Prostate gland (tissue), 2 donors: ENCODE results near the gene SSC4D. TPM values are rescaled to one million over a fixed set of nuclear protein-coding genes. Genes with fewer than 3 reads are reported as not detected.
A peak's percentile ranks its signal among the peaks of the same experiment; 100 is the strongest.
"Not testable (repeated sequence)": the region's sequence is repeated elsewhere in the genome, so short reads cannot be mapped to it uniquely, and the experiment has no call there.

Source experiments
- DNase-seq: peaks from one replicate; pipeline ENCODE4 v3.0.0-alpha.2; 2019; ENCODE audit warnings: low spot score
- H3K27ac ChIP-seq, 2 donors: fragments of 200-600 bp; sonication (generic); 2 replicates each; pipeline ENCODE4 v1.5.1; 2017 to 2019
- H3K27me3 ChIP-seq: fragments of 200-600 bp; sonication (generic); replicated peaks from 2 replicates; pipeline ENCODE4 v1.5.1; 2019; ENCODE audit not compliant: insufficient read depth
- H3K36me3 ChIP-seq, 2 donors: fragments of 200-600 bp; sonication (generic); 1 replicate in 1 of 2; 2 replicates in 1 of 2; pipeline versions ENCODE4 v1.5.1 to v1.8.1; 2017 to 2019
- H3K4me1 ChIP-seq: fragments of 200-600 bp; sonication (generic); replicated peaks from 2 replicates; pipeline ENCODE4 v1.5.1; 2019
- H3K4me3 ChIP-seq, 2 donors: fragments of 200-600 bp; sonication (generic); 2 replicates each; pipeline ENCODE4 v1.5.1; 2017 to 2019
- H3K9me3 ChIP-seq: fragments of 200-600 bp; sonication (generic); 2 replicates; pipeline ENCODE4 v1.5.1; 2017
- CTCF ChIP-seq, 4 experiments: fragments of 200-600 bp in 2 of 4; fragments of 450-650 bp in 2 of 4; sonication (generic) in 2 of 4; IDR thresholded peaks; 1 replicate in 3 of 4; 2 replicates in 1 of 4; pipeline ENCODE4 v1.5.1; 2016 to 2019; ENCODE audit warnings: antibody characterized with exemption in 4 of 4, mild to moderate bottlenecking in 2 of 4, moderate library complexity in 2 of 4
- POLR2A ChIP-seq: fragments of 450-650 bp; IDR thresholded peaks from one replicate; pipeline ENCODE4 v1.6.1; 2016; ENCODE audit warnings: antibody characterized with exemption, mild to moderate bottlenecking
- POLR2AphosphoS5 ChIP-seq: sonication (generic); formaldehyde crosslinking; IDR thresholded peaks from one replicate; pipeline ENCODE4 v1.6.1; 2017; ENCODE audit warnings: antibody characterized with exemption
- WGBS: methylation state at CpG from one replicate; pipeline ENCODE4 v1.1.5; 2018; 5-methylcytosine and 5-hydroxymethylcytosine counted together
- intact Hi-C: fragments of 100-400 bp; cut with DNase I; formaldehyde crosslinking; loops from one replicate; pipeline ENCODE4 v1.14.2; 2022
- total RNA-seq, 2 donors: library from RNA; depleted of rRNA; stranded (reverse); fragments of >200 nt; gene quantifications; one replicate each; pipeline ENCODE4 v1.1.0, GENCODE V29; 2016

The SSC4D gene
- total RNA-seq, 2 donors from 2014 or later: 1.0 TPM; not detected in 1

- Histone ChIP-seq H3K36me3 (no peaks in the 10 kb centered on the region), H3K4me3 (peak overlapping the region; percentile 56 to 75), H3K9me3 (no peaks in the 10 kb centered on the region), H3K27me3 (no peaks in the 10 kb centered on the region), H3K27ac (peak overlapping the region; percentile 80 to 85), H3K4me1 (no peaks in the 10 kb centered on the region)
- 3% methylated on average over 77 of the region's 99 CpGs for WGBS
- peak in 1 of 4 experiments; percentile 30 for TF ChIP-seq CTCF (IDR thresholded peaks at IDR 0.05)
- peak; percentile 72 for TF ChIP-seq POLR2A
- TF ChIP-seq POLR2AphosphoS5: peak; percentile 52
- peak; percentile 86 for DNase-seq
- intact Hi-C loops: no loop called here
Observed at GRCh38 chr7:76393116-76394031, 16.1 kb downstream of the SSC4D start.

DNA sequence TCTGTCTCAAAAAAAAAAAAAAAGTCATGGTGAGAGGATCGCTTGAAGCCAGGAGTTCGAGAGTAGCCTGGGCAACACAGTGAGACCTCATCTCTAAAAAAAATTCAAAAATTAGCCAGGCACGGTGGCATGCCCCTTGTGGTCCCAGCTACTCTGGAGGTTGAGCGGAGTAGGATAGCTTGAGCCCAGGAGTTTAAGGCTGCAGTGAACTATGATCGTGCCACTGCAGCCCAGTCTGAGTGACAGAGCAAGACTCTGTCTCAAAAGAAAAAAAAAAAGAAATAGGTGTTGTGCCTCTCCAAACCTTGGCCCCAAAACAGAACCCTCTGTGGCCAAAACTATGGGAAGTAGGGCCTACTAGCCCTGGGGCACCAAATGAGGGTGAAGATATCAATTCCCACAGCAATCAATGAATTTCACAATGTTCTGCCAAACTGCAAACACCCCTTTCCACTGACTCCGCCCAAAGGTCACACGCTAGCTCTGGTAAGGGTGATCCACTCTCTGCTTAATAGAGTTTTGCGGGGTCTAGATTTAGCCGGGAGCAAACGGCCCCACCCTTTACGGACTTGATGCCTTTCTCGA is 16.9 kb downstream of the SSC4D start:
- DNase-seq: no peak
- no peaks in the 10 kb centered on the region for H3K4me1 ChIP-seq
- intact Hi-C loops: no loop called here
- peak overlapping the region; percentile 80 to 85 for H3K27ac ChIP-seq
- no peaks in the 10 kb centered on the region for H3K36me3 ChIP-seq
- WGBS: 34% methylated on average over 12 of the region's 12 CpGs
- peak overlapping the region; percentile 56 to 75 for H3K4me3 ChIP-seq
- no peaks in the 10 kb centered on the region for H3K27me3 ChIP-seq
- TF ChIP-seq POLR2A (no peak), CTCF (IDR thresholded peaks at IDR 0.05) (no peak), POLR2AphosphoS5 (no peak)
- H3K9me3 ChIP-seq: no peaks in the 10 kb centered on the region

- H3K9me3 ChIP-seq: no peaks in the 10 kb centered on the region
- no peaks in the 10 kb centered on the region for H3K4me1 ChIP-seq
- no peak overlapping the region for H3K27ac ChIP-seq
- intact Hi-C loops: no loop called here
- 97% methylated on average over 13 of the region's 13 CpGs for WGBS
- TF ChIP-seq CTCF (IDR thresholded peaks at IDR 0.05) (no peak), POLR2AphosphoS5 (no peak), POLR2A (no peak)
- no peaks in the 10 kb centered on the region for H3K27me3 ChIP-seq
- H3K4me3 ChIP-seq: no peak overlapping the region
- no peak for DNase-seq
- no peaks in the 10 kb centered on the region for H3K36me3 ChIP-seq
Observed at GRCh38 chr7:76390092-76390491, 19.4 kb downstream of the SSC4D start.

DNA sequence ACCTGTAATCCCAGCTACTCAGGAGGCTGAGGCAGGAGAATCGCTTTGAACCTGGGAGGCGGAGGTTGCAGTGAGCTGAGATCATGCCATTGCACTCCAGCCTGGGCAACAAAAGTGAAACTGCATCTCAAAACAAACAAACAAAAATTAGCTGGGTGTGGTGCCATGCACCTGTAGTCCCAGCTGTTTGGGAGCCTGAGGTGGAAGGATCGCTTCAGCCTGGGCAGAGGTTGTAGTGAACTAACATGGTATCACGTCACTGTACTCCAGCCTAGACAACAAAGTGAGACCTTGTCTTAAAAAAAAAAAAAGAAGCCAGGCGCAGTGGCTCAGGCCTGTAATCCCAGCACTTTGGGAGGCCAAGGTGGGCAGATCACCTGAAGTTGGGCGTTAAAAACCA is 21.7 kb downstream of the SSC4D start:
- intact Hi-C loops, H3K9me3 ChIP-seq, H3K27me3 ChIP-seq, H3K36me3 ChIP-seq, H3K4me1 ChIP-seq, H3K4me3 ChIP-seq, H3K27ac ChIP-seq, DNase-seq: not testable (repeated sequence)
- WGBS: 92% methylated on average over 6 of the region's 6 CpGs

DNA sequence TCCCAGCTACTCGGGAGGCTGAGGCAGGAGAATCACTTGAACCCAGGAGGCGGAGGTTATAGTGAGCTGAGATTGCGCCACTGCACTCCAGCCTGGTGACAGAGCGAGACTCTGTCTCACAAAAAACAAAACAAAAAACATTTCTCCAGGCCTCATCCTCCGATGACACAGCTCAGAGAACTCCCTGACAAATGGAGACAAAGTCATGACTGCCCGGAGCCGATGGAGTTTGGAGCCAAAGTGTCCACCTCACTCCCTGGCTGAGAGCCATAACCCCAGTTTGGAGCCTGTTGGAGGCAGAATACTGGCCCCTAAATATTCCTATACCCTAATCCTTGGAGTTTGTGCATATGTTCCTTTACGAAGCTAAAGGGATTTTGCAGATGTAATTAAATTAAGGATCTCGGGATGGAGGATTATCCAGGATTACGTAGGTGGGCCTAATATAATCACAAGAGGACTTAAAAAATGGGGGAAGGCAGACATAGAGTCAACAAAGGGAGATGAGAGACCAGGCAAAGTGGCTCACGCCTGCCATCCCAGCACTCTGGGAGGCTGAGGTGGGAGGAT is 22.7 kb downstream of the SSC4D start:
- TF ChIP-seq CTCF (IDR thresholded peaks at IDR 0.05) (no peak), POLR2AphosphoS5 (no peak), POLR2A (no peak)
- 93% methylated on average over 11 of the region's 11 CpGs for WGBS
- Histone ChIP-seq H3K36me3 (no peaks in the 10 kb centered on the region), H3K9me3 (no peaks in the 10 kb centered on the region), H3K4me3 (no peak overlapping the region), H3K27me3 (no peaks in the 10 kb centered on the region), H3K27ac (no peak overlapping the region), H3K4me1 (no peaks in the 10 kb centered on the region)
- intact Hi-C loops: no loop called here
- DNase-seq: no peak
